H9 (cell line): Measurements from ENCODE around the gene ITPRID2. TPM values are rescaled to one million over a fixed set of nuclear protein-coding genes. Genes with fewer than 3 reads are reported as not detected.

ENCODE experiments used
- DNase-seq: peaks from one replicate; pipeline ENCODE4 v3.0.0-alpha.2; 2017
- H2AFZ ChIP-seq: one replicate; pipeline ENCODE4 v1.6.1; 2013; ENCODE audit warnings: mild to moderate bottlenecking, low read length, control low read depth, moderate library complexity
- H2AK5ac ChIP-seq: 2 replicates; pipeline ENCODE4 v1.6.1; 2013; ENCODE audit warnings: low read length, control low read depth, mixed read lengths; ENCODE audit not compliant: insufficient read length
- H2BK120ac ChIP-seq: one replicate; pipeline ENCODE4 v1.6.1; 2013; ENCODE audit warnings: low read depth, mild to moderate bottlenecking, low read length, control low read depth, inconsistent platforms; ENCODE audit not compliant: poor library complexity, severe bottlenecking
- H2BK12ac ChIP-seq: 2 replicates; pipeline ENCODE4 v1.6.1; 2013; ENCODE audit warnings: low read length, control low read depth, mixed read lengths, low read depth; ENCODE audit not compliant: insufficient read length
- H2BK15ac ChIP-seq: 2 replicates; pipeline ENCODE4 v1.6.1; 2013; ENCODE audit warnings: low read depth, low read length, control low read depth
- H2BK20ac ChIP-seq: one replicate; pipeline ENCODE4 v1.6.1; 2013; ENCODE audit warnings: low read depth, mild to moderate bottlenecking, low read length, control low read depth, inconsistent platforms; ENCODE audit not compliant: poor library complexity, severe bottlenecking
- H2BK5ac ChIP-seq: 2 replicates; pipeline ENCODE4 v1.6.1; 2013; ENCODE audit warnings: low read length, control low read depth, mixed read lengths; ENCODE audit not compliant: insufficient read length
- H3K14ac ChIP-seq: 2 replicates; pipeline ENCODE4 v1.6.1; 2013; ENCODE audit warnings: low read length, control low read depth; ENCODE audit not compliant: insufficient read depth
- H3K18ac ChIP-seq: 2 replicates; pipeline ENCODE4 v1.6.1; 2013; ENCODE audit warnings: low read depth, mild to moderate bottlenecking, mixed read lengths, low read length, control low read depth; ENCODE audit not compliant: insufficient read length
- H3K23ac ChIP-seq: 2 replicates; pipeline ENCODE4 v1.6.1; 2013; ENCODE audit warnings: low read length, control low read depth, mixed read lengths, low read depth; ENCODE audit not compliant: insufficient read length
- H3K23me2 ChIP-seq: 2 replicates; pipeline ENCODE4 v1.6.1; 2013; ENCODE audit warnings: low read depth, mild to moderate bottlenecking, mixed read lengths, low read length, control low read depth; ENCODE audit not compliant: insufficient read length, poor library complexity, severe bottlenecking
- H3K27ac ChIP-seq: 2 replicates; pipeline ENCODE4 v1.5.1; 2013; ENCODE audit warnings: low read length, control low read depth, mixed read lengths, low read depth; ENCODE audit not compliant: insufficient read length
- H3K27me3 ChIP-seq: 2 replicates; pipeline ENCODE4 v1.6.1; 2013; ENCODE audit warnings: low read length, control low read depth, inconsistent platforms; ENCODE audit not compliant: insufficient read depth
- H3K4ac ChIP-seq: 2 replicates; pipeline ENCODE4 v1.6.1; 2013; ENCODE audit warnings: low read depth, mild to moderate bottlenecking, control low read depth, inconsistent platforms, low read length, moderate library complexity
- H3K4me1 ChIP-seq: 2 replicates; pipeline ENCODE4 v1.6.1; 2013; ENCODE audit warnings: low read length, control low read depth, inconsistent platforms; ENCODE audit not compliant: insufficient read depth
- H3K4me2 ChIP-seq: 2 replicates; pipeline ENCODE4 v1.6.1; 2013; ENCODE audit warnings: low read length, control low read depth, mixed read lengths; ENCODE audit not compliant: insufficient read length, insufficient read depth
- H3K56ac ChIP-seq: 2 replicates; pipeline ENCODE4 v1.6.1; 2013; ENCODE audit warnings: low read depth, mild to moderate bottlenecking, mixed read lengths, low read length, control low read depth; ENCODE audit not compliant: insufficient read length
- H3K79me1 ChIP-seq: 2 replicates; pipeline ENCODE4 v1.6.1; 2013; ENCODE audit warnings: low read depth, mild to moderate bottlenecking, moderate library complexity, low read length, control low read depth, inconsistent platforms; ENCODE audit not compliant: insufficient read depth, poor library complexity, severe bottlenecking
- H3K79me2 ChIP-seq: 2 replicates; pipeline ENCODE4 v1.6.1; 2013; ENCODE audit warnings: low read length, control low read depth, inconsistent platforms; ENCODE audit not compliant: insufficient read depth
- H3K9ac ChIP-seq: 2 replicates; pipeline ENCODE4 v1.6.1; 2013; ENCODE audit warnings: low read length, control low read depth, mixed read lengths; ENCODE audit not compliant: insufficient read length; ENCODE audit errors: extremely low read depth
- H3K9me3 ChIP-seq: one replicate; pipeline ENCODE4 v1.6.1; 2013; ENCODE audit warnings: low read depth, low read length, inconsistent platforms; ENCODE audit not compliant: control insufficient read depth
- H3T11ph ChIP-seq: one replicate; pipeline ENCODE4 v1.6.1; 2013; ENCODE audit warnings: mild to moderate bottlenecking, low read length, control low read depth, inconsistent platforms
- H4K20me1 ChIP-seq: one replicate; pipeline ENCODE4 v1.6.1; 2013; ENCODE audit not compliant: control insufficient read depth, insufficient read length, insufficient read depth
- H4K5ac ChIP-seq: 2 replicates; pipeline ENCODE4 v1.6.1; 2013; ENCODE audit warnings: low read depth, mild to moderate bottlenecking, mixed read lengths, low read length, control low read depth; ENCODE audit not compliant: insufficient read length
- H4K8ac ChIP-seq: replicated peaks from 2 replicates; pipeline ENCODE4 v1.6.1; 2013; ENCODE audit warnings: low read length, control low read depth, mixed read lengths, low read depth; ENCODE audit not compliant: insufficient read length
- H4K91ac ChIP-seq: 2 replicates; pipeline ENCODE4 v1.6.1; 2013; ENCODE audit warnings: low read depth, mild to moderate bottlenecking, moderate library complexity, mixed read lengths, low read length, control low read depth; ENCODE audit not compliant: insufficient read length
- H3K27ac Mint-ChIP-seq, 3 experiments: 2 replicates in 2 of 3; 3 replicates in 1 of 3; pipeline ENCODE4 v1.8.0; 2020 to 2021; ENCODE audit warnings: mixed read lengths in 3 of 3, mild to moderate bottlenecking in 1 of 3, moderate library complexity in 1 of 3
- H3K27me3 Mint-ChIP-seq: 2 replicates; pipeline ENCODE4 v1.8.0; 2021; ENCODE audit warnings: low read depth, mild to moderate bottlenecking, moderate library complexity, mixed read lengths
- H3K36me3 Mint-ChIP-seq, 3 experiments: 2 replicates in 2 of 3; 3 replicates in 1 of 3; pipeline ENCODE4 v1.8.0; 2020 to 2021; ENCODE audit warnings: low read depth in 3 of 3, mixed read lengths in 3 of 3; ENCODE audit not compliant: insufficient read depth in 1 of 3
- H3K4me1 Mint-ChIP-seq, 2 experiments: 2 replicates each; pipeline ENCODE4 v1.8.0; 2020; ENCODE audit warnings: mixed read lengths in 2 of 2
- H3K4me3 Mint-ChIP-seq, 2 experiments: 2 replicates in 1 of 2; 3 replicates in 1 of 2; pipeline ENCODE4 v1.8.0; 2020 to 2021; ENCODE audit warnings: mild to moderate bottlenecking in 2 of 2, mixed read lengths in 2 of 2, moderate library complexity in 1 of 2
- H3K9me3 Mint-ChIP-seq, 2 experiments: 2 replicates in 1 of 2; 3 replicates in 1 of 2; pipeline ENCODE4 v1.8.0; 2020; ENCODE audit warnings: mild to moderate bottlenecking in 2 of 2, mixed read lengths in 2 of 2, moderate library complexity in 1 of 2
- CTCF ChIP-seq: fragments of 200-600 bp; sonication (generic); conservative IDR thresholded peaks from 3 replicates; pipeline ENCODE4 v1.8.0; 2021; ENCODE audit warnings: antibody characterized with exemption, mild to moderate bottlenecking
- WGBS: extraction: QIAGEN DNeasy Blood & Tissue Kit; methylation state at CpG from one replicate; pipeline ENCODE4 v1.1.7; 2013; ENCODE audit warnings: missing lambda C conversion rate, low lambda C conversion rate, mixed read lengths; ENCODE audit not compliant: insufficient read length; ENCODE audit errors: extremely low coverage; 5-methylcytosine and 5-hydroxymethylcytosine counted together
- total RNA-seq: library from RNA; stranded (reverse); gene quantifications from 2 replicates; pipeline ENCODE4 v1.2.1, GENCODE V29; 2021

ITPRID2 gene
- total RNA-seq, 1 experiment from 2014 or later: 12.0 TPM

GRCh38 chr2:181971032-181971431 is 79.5 kb downstream of the ITPRID2 start:
- Histone ChIP-seq H2AFZ (no peak overlapping the region), H2BK120ac (no peak overlapping the region), H4K8ac (no peak overlapping the region), H3K79me1 (no peaks in the 10 kb centered on the region), H3K4me2 (no peak overlapping the region), H3K27ac (no peak overlapping the region), H2BK5ac (no peak overlapping the region), H2AK5ac (no peak overlapping the region), H2BK20ac (no peak overlapping the region), H3K14ac (no peak overlapping the region), H4K91ac (no peak overlapping the region), H2BK15ac (no peak overlapping the region), H3K18ac (no peak overlapping the region), H3K4me1 (no peaks in the 10 kb centered on the region), H4K20me1 (no peaks in the 10 kb centered on the region), H3K4ac (no peak overlapping the region), H3K27me3 (no peaks in the 10 kb centered on the region), H3T11ph (no peak overlapping the region), H3K23ac (no peak overlapping the region), H4K5ac (no peak overlapping the region), H3K9ac (no peak overlapping the region), H3K56ac (no peak overlapping the region), H2BK12ac (no peak overlapping the region), H3K23me2 (no peaks in the 10 kb centered on the region), H3K79me2 (no peaks in the 10 kb centered on the region), H3K9me3 (no peaks in the 10 kb centered on the region)
- no peak overlapping the region for H3K27ac Mint-ChIP-seq
- DNase-seq: no peak
- H3K36me3 Mint-ChIP-seq: no peaks in the 10 kb centered on the region
- no peaks in the 10 kb centered on the region for H3K4me1 Mint-ChIP-seq
- no peak for TF ChIP-seq CTCF
- no peaks in the 10 kb centered on the region for H3K9me3 Mint-ChIP-seq
- WGBS: no CpG with 5 or more reads among the region's 3 CpGs
- H3K27me3 Mint-ChIP-seq: no peaks in the 10 kb centered on the region
- H3K4me3 Mint-ChIP-seq: no peak overlapping the region
